ENCODE data around the gene SHISA7.

SHISA7 gene

DNA sequence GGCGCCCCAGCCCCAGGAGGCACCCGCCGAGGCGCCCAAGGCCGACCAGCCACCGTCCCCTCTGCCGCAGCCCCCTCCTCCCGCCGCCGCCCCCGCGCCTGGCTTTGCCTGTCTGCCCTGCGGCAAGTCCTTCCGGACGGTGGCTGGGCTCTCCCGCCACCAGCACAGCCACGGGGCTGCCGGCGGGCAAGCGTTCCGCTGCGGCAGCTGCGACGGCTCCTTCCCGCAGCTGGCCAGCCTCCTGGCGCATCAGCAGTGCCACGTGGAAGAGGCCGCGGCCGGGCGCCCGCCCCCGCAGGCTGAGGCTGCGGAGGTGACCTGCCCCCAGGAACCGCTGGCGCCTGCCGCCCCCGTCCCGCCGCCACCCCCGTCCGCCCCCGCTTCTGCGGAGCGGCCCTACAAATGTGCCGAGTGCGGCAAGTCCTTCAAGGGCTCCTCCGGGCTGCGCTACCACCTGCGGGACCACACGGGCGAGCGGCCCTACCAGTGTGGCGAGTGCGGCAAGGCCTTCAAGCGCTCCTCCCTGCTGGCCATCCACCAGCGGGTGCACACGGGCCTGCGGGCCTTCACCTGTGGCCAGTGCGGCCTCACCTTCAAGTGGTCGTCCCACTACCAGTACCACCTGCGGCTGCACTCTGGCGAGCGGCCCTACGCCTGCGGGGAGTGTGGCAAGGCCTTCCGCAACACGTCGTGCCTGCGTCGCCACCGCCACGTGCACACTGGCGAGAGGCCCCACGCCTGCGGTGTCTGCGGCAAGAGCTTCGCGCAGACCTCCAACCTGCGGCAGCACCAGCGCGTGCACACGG is 39.3 kb upstream of the SHISA7 start:
- no peak for DNase-seq (ENCODE audit: low spot score)

DNA sequence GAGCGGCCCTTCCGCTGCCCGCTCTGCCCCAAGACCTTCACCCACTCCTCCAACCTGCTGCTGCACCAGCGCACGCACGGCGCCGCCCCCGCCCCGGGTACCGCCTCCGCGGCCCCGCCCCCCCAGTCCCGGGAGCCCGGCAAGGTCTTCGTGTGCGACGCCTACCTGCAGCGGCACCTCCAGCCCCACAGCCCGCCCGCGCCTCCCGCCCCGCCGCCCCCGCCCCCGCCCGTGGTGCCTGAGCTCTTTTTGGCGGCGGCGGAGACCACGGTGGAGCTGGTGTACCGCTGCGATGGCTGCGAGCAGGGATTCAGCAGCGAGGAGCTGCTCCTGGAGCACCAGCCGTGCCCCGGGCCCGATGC is 38.7 kb upstream of the SHISA7 start:
- DNase-seq (ENCODE audit: low spot score): no peak

DNA sequence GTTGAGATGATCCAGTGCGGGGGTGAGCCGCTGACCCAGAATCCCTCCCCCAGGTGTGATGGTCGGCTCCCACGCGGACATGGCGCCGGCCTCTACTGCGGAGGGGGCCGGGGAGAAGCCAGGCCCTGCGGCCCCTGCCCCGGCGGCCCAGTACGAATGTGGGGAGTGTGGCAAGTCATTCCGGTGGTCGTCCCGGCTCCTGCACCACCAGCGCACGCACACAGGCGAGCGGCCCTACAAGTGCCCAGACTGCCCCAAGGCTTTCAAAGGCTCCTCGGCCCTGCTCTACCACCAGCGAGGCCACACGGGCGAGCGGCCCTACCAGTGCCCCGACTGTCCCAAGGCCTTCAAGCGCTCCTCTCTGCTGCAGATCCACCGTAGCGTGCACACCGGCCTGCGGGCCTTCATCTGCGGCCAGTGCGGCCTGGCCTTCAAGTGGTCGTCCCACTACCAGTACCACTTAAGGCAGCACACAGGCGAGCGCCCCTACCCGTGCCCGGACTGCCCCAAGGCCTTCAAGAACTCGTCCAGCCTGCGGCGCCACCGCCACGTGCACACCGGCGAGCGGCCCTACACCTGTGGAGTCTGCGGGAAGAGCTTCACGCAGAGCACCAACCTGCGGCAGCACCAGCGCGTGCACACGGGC is 38.2 kb upstream of the SHISA7 start:
- DNase-seq (ENCODE audit: low spot score): no peak

DNA sequence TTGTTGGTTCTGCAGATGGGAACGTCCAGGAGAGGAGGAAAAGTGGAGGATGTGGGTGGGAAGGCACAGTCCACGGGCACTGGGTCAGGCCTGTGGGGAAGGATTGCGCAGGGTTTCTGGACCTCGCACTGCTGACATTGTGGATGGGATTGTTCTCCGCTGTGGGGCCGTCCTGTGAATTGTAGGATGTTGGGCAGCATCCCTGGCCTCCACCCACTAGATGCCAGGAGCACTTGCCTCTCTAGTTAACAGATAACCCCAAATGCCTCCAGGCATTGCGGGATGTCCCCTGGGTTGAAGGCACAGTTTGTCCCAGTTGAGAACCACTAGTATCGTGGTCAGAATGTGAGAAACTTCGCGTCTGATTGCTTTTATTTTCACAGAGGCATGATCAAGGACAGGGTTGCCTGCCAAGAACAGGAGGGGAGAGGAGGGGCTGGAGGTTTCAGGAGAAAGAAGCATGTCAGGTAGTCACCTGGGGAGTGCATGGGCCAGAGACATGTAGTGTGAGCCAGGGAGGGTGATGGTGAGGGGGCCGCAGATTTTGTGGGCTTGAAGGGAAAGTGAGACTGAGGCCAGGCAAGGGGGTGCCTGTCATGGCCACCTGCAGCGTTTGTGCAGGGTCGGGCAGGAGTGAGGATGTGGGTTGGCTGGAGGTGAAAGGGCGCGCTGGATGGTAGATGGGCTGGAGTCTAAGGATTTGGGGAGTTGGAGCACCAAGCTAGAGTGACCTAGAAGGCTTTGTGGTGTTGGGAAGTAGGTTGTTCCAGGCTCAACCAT is 36.5 kb upstream of the SHISA7 start:
- DNase-seq (ENCODE audit: low spot score): no peak

DNA sequence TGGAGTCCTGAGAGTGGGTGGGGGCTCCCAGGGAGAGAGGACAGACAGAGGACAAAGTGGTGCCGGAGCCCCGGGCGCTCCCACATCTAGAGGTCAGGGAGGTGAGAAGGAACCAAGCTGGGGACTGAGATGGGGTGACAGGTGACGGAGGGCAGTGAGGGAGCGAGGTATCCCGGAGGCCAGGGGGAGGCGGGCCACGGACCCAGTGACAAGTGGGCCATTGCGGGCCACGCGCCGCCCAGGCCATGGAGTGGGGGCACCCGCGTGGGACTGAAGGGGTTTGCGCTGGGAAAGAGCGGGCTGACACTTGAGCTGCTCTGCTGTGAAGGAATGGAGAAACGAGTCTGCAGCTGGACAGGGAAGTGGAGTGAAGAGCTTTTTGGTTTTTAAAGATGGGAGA is 35.9 kb upstream of the SHISA7 start:
- DNase-seq (ENCODE audit: low spot score): no peak

DNA sequence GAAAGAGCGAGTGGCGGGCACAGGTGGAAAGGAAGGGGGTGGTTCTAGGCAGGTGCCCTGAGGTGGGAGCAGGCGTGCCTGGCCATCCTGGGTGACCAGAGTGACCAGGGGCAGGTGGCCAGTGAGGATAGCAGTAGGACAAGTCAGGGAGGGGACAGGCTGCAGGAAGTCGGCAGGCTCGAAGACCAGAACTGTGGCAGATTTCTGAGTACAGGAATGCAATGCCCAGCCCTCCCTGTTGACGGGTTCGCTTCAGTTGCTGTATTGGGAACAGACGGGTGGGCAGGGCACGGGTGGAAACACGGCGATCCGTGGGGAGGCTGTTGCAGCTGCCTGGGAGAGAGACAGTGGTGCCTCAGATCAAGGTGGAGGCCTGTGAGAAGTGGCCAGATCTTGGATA is 35.3 kb upstream of the SHISA7 start:
- no peak for DNase-seq (ENCODE audit: low spot score)

DNA sequence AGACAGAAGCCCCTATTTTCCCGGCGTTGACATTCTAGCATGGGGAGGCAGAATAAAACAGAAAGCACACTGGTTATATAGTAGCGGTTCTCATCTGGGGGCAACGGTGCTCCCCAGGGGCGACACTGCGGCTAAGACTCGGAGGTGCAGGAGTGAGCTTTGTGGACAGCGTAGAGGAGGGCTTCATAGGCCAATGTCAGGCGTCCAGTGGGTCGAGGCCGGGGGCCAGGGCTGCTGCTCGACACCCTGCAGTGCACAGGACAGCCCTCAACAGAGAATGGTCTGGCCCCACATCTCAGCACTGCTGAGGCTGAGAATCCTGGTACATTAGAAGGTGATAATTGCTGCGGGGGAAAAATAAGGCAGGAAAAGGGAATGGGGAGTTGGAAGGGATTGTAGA is 34.8 kb upstream of the SHISA7 start:
- no peak for DNase-seq (ENCODE audit: low spot score)

DNA sequence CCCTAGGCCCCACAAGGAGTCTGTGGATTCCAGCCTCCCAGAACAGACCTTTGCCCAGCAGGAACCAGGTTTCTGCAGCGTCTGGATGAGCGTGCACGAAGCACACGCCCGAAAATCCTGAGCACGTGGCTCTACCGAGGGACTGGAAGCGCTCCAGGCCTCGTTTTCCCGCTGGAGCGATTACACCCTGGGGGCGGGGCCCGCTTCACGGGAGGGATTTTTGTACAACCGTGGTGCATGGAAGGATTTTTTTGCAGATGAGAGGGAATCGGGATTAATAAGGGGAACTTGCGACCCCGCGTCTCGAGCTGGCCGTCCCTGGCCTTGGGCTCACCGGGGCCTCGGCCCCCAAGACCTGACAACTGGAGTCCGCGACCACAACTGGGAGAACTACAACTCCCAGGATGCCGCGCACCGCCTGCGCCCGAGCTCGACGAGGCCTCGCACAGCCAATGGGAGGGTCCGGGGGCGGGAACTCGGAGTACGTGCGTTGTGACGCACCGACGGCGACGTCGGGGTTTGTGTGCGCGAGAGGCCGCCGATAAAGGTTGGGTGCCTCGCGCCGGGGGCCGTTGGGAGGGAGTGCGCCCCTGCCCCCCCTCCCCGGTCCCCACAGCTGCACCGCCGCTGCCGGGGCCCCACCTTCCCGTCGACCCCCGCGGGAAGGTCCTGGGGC is 33.1 kb upstream of the SHISA7 start, which contains the start of gene ZNF628:
Gene ZNF628 (plus strand): TSS at position 518 of the 676 bp plus-strand sequence. CDS start 3,294 bp downstream, outside the sequence.
- DNase-seq (ENCODE audit: low spot score): peak; percentile 99

DNA sequence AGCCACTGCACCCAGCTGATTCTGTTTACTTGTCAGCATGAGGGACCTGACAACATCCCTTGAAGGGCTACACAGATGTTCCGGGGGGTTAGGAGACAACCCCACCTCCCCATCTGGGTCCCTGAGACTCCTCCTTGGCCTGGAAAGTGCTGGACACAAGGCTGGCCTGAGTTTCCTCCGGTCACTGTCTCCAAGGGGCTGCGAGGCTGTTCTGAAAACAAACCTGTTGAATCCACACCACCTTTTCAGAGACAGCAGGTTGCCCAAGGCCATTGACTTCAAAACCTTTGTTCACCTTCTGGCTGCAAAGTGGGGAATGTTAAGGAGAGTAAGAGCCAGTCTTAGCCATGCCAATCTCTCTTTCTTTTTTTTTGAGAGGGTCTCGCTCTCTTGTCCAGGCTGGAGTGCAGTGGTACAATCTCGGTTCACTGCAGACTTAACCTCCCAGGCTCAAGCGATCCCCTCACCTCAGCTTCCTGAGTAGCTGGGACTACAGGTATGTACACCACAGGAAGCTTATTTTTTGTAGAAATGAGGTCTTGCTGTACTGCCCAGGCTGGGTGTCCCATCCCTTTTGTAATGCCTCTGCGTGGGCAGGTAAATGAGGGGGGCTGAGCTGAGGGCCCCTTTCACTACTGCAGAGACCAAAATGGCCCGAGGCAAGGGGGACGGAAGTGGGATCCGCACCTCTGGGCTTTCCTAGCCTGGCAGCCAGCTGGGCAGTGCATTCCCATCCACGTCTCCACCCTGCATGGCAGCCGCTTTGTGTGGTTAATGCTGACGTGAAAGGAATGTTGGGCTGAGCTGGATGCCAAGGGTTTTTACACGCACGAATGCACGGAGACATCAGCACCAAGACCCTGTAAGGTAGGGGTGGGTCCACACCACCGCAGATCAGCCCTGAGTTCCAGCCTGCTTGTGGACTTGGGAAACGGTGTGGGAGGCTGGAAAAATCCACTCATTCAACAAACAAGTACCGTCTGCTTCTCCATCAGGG is 31.5 kb upstream of the SHISA7 start:
- DNase-seq (ENCODE audit: low spot score): no peak

DNA sequence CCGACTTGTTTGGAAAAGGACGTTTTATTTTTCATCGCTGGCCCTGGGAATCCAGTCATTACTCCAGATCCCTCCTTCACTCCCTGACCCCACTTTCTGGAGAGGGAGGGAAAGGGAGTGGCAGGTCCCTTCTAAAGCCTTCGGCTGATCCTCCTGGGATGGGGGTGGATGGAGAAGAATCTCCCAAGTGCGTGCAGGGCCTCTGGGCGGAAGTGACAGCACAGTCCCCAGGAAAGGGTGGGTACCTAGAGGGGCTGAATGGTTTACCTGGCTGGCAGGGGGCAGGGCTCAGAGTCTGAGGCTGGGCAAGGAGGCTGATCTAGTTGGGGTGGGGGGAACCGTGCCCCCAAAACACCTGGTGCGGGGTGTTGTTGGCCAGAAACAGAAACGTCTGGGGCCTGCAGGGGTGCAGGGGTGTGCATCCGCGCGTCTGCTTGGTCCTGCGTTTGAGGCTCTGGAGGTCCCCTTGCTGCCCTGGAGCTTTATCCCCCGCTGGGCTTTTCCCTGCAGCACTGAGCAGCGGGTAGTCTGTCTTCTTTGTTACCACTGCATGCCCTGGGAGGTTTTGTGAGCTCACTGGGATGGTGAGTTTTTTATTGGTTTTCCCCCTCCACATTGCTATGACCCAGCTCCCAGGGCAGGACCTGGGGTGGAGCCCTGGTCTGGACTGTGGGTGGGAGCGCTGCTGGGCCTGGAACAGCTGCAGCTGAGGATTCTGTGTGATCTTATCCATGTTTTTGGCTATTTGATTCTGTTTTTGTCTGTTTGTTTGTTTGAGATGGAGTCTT is 30.3 kb upstream of the SHISA7 start:
- DNase-seq (ENCODE audit: low spot score): no peak

DNA sequence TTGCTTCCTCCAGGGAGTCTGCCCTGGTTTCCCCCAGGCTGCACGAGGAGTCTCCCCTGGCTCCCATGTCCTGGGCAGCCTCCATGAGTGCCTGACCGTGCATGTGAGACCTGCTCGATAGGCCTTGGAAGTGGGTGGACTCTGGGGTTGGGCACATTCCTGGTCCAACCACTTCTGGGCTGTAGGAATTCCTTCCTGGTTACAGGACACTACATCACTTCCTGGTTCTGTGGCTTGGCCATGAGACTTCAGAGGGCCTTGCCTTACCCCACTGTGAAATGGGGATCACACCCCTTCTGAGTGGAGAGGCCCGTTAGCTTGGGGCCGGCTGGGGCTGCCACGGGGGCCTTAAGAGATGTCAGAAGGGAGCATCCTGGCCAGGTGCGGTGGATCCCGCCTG is 29.4 kb upstream of the SHISA7 start:
- DNase-seq (ENCODE audit: low spot score): no peak

DNA sequence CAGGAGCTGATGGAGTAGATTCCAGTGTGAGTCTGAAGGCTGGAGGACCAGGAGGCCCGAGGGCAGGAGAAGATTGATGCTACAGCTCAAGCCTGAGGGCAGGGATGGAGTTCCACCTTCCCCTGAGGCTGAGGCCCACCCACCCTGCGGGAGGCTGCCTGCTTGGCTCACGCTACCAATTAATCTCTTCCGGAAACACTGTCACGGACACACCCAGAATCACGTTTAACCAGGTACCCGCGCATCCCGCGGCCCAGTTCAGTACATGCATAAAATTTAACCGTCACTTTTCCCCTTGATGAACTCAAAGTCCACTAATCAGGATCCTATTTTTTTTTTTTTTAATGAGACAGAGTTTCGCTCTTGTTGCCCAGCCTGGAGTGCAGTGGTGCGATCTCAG is 28.2 kb upstream of the SHISA7 start:
- no peak for DNase-seq (ENCODE audit: low spot score)

DNA sequence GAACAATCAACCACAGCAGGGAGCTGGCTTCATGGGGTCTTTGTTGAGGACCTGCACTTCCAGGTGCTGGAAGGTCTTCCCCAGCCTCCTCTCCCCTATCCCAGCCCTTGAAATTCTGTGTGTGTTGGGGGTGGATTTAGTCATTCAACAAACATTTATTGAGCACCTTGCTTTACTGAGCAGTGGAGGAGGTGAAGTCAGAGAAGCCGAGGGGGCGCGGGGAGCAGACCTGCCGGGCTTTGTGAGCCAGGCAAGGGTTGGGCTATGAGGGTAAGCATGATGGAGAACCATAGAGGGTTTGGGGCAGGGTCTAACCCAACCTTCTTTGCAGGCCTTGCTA is 24.9 kb upstream of the SHISA7 start:
- DNase-seq (ENCODE audit: low spot score): no peak

DNA sequence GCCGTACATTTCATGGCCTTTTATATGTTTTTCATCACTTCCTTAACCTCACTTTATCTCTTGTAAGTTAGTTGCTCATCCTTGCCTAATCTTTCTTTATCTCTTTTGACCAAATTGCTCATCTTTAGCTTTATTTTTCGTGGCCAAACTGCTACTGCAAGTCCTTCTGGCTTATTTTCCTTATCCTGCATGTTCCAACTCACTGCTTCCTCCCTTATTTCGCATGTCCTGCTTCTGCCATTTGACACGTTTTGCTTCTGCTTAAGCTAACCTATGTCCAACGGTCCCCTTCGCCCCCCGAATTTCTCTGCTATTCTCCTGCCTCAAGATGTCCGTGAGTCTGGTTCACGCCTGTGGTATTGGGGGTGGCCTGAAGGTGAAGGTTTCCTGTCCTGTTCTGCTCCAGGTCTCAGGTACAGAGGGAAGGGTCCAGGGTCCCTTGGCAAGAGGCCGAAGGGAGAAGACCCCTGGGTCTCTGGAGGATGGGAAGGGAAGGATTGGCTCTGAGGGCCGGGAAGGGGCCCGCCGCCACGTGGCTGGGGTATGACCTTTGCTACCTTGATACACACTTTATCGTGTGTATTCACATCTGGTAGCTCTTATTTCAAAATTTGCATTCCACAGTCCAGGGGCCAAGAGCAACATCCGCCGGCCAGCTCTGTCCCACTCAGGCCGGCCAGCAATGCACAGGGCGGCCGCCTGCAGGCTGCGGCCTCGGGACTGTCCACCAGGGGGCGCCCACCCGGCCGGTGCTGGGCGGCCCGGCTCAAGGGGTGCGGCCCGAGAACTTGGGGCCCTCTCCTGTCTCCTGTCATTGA is 24.3 kb upstream of the SHISA7 start:
- DNase-seq (ENCODE audit: low spot score): no peak

DNA sequence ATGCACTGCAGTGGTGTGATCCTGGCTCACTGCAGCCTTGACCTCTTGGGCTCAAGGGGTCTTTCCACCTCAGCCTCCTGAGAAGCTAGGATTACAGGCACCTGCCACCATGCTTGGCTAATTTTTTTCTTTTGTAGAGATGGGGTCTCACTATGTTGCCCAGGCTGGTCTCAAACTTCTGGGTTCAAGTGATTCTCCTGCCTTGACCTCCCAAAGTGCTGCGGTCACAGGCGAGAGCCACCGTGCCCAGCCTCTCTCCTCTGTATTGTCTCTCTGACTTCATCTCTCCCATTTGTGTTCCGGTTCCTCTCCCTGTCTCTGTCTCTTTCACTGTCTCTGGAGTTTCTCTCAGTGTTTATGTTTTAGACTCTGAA is 23.1 kb upstream of the SHISA7 start:
- DNase-seq (ENCODE audit: low spot score): no peak

DNA sequence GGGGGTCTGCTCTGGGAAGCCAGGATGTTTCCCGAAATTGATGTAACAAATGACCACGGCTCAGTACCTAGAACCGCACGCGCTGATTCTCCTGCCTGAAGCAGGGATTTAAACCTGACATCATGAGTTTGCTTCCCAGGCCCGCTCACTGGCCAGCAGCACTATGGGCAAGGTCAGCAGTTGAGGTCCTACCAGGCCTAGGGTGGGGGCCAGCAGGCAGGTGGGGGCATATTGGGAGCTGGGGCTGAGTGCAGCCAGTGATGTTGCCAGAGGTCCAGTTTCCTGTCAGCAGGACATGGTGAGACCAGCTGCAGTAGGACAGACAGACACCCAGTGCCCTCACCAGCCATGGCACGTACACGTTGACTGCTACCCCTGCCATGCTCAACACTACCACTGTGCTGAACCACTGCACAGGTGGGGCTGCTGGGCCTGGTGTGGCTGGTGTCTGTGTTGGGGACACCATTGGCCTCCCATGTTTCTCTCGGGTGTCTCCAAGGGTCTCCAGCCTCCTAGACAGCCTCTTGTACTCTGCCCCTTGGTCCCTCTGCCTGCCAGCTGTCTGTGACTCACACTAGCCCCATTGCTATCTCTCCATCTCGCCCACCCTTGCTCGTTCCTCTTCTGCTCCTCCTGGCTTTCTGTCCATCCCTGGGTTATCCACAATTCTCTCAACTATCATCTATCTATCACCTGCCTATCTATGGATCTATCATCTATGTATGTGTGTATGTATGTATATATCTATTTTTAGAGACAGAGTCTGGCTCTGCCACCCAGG is 22.6 kb upstream of the SHISA7 start:
- DNase-seq (ENCODE audit: low spot score): no peak

DNA sequence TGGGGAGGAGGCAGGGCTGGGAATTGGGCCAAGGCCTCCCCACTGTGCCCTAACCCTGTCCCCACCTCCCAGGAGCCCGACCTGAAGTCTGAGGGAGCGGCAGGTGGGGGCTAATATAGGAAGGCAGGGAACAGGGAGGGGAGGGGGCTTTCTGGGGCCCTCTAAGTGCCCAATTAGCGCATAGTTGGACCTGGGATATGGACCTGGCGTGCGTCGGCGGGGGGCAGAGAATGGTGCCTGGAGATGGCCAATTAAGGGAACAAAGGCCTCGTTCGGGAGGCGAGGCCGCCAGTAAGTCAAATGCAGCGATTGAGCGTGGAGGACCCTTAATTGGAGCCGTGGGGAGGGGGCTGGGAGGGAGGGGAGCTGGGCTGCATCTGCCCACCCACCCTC is 21.6 kb upstream of the SHISA7 start, which contains the start of gene C19orf85:
Gene C19orf85 (minus strand): TSS at position 90 of the 393 bp plus-strand sequence. CDS start 197 bp downstream, outside the sequence.
- no peak for DNase-seq (ENCODE audit: low spot score)

DNA sequence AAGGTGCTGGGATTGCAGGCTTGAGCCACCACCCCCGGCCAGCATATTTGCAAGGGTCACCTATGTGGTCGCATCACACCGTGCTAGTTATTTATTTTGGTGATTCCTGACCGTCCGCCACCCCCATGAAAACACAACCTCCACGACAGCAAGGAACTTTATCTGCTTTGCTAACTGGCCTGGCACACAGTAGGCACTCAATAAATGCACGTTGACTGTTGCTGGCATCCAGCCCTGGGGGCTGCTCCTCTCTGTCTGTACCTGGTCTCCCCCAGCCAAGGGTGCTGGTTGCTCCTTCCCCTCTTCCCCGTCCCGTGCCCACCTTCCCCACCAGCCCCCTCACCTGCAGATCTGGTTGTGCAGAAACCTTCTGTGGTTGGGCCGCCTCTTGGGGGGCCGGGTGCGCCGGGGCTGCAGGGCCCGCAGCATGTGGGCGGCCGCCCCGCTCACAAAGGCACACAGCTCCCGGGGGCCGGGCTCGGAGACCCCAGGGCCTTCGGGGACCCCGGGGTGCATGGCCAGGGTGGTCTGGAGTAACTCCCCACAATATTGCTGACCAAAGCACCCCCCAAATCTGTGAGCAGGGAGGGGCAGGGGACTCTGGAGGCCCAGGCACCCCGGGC is 21.1 kb upstream of the SHISA7 start:
- DNase-seq (ENCODE audit: low spot score): no peak

Measured in putamen (tissue), 1 donor.